HG03469 (cell line): ENCODE measurements around the gene LTF.
"Not testable (repeated sequence)": the region's sequence is repeated elsewhere in the genome, so short reads cannot be mapped to it uniquely, and the experiment has no call there.

Experiments used
- ATAC-seq: cut with Tn5 transposase; IDR thresholded peaks from one replicate; pipeline ENCODE4 v1.9.1; 2021; ENCODE audit warnings: mild to moderate bottlenecking, moderate library complexity, moderate number of reproducible peaks; ENCODE audit not compliant: unreplicated experiment

LTF gene

DNA sequence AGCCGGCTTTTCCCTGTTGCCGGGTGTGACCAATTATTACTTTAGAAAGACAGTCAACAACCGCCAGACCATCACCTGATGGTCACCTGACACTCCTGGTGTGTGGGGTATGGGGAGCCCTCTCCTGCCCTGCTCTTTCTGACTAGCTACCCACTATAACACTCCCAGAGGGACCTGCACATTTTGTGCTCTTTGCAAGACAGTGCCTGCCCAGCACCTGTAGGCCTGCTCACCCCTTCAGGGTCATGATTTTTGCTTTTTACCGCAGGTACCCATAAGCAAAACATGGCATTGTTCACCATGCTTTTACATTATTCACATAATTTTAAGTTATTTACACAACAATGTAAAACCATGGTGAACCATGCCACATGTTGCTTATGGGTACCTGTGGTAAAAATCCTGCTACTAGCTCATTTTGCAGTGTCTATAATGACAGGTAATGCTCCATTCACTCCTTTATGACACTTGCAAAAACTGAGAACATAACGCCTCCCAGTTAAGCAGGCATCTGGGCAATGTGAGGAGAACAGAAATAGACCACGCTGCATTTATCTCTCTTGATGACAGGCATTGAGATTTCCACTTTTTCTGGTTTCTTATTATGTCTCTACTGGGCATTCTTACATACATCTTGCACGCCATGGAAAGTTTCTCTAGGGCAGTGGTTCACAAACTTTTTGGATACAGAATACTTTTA lies 47.7 kb downstream of the LTF start:
- no peak for ATAC-seq

DNA sequence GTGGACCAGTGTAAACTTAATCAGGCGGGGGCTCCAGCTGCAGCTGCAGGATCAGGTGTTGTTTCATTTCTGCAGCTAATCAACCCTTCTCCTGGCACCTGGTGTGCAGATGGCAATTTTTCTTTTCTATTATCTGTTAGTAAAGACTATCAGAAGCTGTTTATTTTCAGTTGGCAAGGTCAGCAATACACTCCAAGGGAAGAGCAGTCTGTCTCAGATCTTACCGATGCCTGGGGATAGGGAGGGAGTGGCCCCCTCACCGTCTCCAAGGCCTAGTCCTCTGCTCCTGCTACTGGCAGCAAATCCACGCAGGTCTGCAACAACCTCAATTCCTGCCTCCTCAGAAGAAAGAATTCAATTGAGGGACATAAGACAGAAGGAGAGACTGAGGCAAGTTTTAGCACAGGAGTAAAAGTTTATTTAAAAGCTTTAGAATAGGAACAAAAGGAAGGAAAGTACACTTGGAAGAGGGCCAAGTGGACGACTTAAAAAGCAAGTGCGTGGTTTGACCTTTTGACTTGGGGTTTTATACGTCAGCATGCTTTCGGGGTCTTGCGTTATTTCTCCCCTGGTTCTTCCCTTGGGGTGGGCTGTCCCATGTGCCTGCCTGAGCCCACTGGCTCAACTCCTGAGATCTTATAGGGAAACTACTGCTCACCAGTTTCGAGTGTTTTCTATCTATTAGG lies 48.4 kb downstream of the LTF start:
- no peak for ATAC-seq

DNA sequence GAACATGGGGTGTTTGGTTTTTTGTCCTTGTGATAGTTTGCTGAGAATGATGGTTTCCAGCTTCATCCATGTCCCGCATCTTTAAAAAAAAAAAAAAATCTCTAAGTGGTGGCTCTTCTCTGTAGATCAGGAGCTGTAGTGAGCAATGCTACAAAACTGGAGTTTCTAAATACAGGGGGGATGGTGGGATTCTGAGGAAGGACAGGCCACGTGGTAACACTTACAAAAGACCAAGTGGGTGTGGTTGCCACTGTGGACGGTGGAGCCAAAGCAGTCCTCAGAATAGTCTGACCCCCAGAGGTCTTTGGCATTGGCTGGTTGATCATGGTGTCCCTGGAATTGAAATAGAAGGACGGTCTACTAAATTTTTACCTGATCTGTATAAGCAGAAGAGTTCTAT lies 50.0 kb downstream of the LTF start:
- ATAC-seq: no peak

DNA sequence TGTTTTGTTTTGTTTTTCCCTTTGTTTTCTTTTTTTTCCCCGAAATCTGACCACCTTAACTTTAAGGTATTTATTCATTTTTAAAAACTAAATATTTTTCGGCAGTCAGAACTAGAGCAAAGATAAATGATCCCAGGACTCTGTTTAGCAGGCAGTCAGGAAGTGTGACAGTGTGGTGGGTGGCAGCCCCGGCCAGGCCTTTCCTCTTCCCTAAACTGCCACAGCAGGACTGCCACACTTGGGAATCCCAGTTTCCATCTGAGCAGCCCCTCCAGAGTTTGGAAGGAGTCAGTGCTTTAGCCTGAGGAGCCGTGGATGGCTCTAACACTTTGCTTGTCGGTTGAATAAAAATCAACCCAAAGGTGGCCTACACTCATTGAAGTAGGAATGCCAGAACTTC lies 50.8 kb downstream of the LTF start:
- no peak for ATAC-seq

DNA sequence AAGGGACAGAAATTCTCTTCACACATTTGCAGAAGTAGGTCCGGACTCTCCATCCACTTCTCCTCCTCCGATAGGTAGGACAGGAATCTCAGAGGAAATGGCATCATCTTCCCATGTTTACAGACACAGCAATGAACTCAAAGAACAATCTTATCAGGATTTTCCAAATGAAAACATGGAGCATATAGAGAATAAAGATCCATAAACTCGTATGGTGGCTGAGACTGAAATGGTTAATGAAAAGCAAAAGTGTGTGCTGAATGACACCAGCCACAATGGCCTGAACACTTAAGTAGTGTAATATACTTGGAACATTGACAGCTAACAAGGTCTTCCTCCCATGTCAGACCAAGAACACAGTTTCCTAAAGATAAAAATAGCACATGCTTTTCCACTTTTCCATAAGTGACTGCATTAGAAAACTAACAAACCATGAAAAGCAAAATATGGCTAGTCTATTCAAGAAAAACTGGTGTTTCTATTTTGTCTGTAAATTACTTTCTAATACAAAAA lies 51.9 kb downstream of the LTF start:
- no peak for ATAC-seq

DNA sequence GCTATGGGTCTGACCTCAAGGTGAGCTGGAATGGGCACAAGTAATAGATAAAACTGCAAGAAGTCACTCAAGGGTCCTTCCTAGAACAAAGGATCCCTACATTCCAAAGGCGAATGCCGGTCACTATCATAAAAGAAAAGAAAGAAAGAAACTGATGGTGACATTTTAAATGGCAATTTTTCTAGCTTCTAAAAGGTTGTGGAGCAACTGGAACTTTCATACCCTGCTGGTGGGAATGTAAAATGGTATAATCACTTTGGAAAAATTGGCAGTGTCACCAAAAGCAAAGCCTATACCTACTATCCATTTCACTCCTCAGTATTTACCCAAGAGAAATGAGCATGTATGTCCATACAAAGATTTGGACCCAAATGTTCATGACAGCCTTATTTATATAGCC lies 53.4 kb downstream of the LTF start:
- ATAC-seq: no peak

DNA sequence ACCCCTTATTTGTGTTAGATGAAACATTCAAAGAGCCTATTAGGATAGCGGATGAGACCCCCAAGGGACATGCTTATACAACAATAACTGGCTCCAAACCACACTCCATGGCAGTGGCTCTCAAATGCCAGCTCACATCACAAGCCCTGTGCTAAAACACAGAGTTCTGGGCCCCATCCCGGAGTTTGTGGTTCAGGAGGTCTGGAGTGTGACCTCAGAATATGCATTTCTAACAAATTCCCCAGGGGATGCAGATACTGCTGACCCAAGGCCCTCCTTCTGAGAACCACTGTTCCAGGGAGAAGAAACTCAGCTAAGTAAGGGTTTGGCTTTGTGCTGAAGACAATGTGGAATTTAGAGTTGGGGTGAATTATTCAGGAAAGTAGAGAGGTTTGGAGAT lies 54.0 kb downstream of the LTF start:
- no peak for ATAC-seq

DNA sequence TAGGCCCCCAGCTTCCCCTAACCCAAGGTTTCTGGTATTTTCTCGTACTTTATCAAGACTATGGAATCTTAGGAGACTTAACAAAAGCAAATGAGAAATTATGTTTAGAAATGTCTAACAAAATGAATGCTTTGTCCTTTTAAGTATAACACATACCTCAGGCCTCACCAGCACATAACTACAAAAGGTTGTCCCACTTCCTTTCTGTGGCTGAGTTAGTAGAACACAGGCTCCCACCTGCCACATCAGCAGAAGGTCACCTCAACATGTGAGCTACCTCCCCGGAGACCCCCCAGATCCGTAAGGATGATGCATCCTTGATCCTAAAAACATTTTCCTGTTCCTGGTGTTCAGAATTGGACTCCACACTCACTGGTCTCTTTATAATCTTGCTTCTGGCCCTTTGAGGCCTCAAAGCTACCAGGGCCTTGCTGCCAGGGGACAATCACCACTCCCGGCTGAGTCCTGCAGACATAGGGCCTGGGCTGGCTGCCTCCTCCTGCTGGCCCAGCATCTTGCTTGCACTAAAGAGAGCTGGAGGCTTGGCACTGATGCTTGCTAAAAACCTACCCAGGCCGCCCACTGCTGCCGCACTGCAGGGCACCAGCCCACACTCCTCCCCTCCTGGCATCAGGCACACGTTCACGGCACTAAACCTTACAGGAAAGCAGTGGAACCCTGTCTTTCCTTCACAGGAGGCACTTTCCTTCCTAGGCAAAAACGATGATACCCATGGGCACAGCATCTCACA lies 54.8 kb downstream of the LTF start:
- no peak for ATAC-seq

DNA sequence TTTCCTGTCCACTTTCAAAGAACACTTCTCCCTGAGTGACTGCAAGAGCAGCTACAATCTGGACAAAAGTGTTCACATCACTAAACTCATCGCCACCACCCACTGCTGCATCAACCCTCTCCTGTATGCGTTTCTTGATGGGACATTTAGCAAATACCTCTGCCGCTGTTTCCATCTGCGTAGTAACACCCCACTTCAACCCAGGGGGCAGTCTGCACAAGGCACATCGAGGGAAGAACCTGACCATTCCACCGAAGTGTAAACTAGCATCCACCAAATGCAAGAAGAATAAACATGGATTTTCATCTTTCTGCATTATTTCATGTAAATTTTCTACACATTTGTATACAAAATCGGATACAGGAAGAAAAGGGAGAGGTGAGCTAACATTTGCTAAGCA lies 55.9 kb downstream of the LTF start:
- no peak for ATAC-seq

DNA sequence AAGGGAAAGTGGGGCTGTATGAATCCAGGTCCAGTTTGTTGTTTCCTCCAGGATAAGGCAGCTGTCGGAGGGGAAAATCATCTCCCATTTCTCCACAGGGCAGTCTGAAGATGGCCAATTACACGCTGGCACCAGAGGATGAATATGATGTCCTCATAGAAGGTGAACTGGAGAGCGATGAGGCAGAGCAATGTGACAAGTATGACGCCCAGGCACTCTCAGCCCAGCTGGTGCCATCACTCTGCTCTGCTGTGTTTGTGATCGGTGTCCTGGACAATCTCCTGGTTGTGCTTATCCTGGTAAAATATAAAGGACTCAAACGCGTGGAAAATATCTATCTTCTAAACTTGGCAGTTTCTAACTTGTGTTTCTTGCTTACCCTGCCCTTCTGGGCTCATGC lies 56.7 kb downstream of the LTF start:
- no peak for ATAC-seq

DNA sequence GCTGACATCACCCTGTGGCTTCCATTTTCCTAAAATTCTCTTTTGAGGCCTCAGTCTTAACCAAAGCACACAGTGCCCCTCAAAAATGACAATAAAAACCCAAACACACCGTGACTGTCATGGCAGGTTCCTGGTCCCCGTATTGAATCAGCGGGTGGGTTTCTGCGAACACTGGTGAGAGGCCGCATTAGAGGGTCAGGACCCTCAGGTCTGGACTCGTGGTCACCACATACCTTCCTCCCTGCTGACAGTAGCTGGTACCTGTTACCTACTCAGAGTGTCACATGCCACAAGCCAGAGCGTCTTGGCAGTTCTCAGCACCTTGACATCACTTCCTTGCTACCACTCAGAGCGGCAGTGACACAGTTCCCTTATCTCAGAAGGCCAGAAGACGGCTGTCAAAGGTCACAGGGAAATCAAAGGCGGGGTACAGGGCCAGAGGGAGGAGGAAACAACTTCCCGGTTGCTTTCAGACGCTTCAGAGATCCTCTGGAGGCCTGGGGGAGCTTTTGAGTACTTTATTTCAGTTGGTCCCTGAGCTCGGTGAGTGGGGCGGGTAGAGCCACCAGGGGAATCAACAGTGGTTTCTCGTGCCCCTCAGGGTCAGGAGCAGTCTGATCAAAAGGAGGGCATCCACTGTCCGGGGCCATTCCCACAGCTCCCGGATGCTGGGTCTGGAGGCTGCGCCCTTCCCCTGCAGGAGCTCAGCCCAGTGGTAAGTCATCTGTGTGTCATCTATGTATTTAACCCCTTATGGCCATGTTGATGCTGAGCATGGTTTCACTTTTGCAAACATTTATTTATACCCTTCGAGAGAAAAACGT lies 57.7 kb downstream of the LTF start, which contains the start of the genes CCR5AS and CCRL2:
Gene CCR5AS, minus strand, starts transcription at position 279 of the 824 bp plus-strand sequence.
Gene CCRL2, plus strand, starts transcription at position 472 of the 824 bp plus-strand sequence. CDS start 821 bp downstream, outside the sequence.
- ATAC-seq: no peak

DNA sequence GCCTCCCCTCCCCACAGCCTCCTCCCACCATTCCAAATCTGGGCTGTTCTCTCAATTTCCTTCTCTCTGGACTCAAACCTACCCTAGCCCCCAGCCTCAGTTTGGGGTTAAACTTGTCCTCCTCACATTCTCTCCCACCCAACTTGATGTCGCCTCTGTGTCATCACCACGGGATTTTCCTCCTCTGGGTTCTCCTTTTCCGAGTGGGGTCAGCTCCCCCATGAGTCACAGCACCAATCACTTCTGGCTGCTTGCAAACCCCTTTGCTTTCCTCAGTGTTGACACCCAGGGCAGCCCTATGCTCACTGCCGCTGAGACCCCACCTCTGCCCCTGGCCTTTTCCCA lies 58.3 kb downstream of the LTF start:
- no peak for ATAC-seq

DNA sequence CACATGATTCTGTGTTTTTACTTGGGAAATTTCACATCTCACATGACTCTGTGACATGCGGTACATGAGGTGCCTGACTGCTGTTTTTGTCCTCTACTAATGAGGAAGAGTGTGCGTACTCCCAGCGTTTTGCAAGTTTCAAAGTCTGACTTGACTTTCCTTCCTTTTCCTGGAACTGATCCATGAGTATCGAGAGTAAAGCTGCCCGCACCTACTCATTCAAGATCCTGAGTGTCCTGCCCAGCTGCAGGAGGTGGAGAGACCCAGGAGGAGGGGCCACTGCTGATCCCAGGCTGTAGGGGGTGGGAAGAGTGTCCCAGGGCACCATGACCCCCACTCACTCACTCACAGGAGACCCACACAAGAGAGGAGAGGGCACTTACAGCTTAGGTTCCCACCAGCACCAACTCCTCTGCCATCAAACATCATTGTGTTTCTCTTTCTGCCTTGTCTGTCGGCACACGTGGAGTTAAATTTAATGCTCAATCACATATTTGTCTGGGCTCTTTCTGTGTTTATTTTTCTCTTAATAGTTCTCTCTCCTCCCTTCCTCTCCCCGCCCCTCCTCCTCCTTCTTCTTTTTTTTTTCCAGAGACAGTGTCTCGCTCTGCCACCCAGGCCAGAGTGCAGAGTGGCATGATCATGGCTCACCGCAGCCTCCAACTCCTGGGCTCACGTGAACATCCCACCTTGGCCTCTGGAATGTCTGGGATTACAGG lies 59.2 kb downstream of the LTF start:
- no peak for ATAC-seq

DNA sequence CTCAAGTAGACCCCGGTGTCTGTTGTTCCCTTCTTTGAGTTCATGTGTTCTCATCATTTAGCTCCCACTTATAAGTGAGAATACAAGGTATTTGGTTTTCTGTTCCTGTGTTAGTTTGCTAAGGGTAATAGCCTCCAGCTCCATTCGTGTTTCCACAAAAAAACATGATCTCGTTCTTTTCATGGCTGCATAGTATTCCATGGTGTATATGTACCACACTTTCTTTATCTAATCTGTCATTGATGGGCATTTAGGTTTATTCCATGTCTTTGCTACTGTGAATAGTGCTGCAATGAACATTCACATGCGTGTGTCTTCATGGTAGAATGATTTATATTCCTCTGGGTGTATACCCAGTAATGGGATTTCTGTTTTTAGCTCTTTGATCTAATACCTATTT lies 61.8 kb downstream of the LTF start:
- ATAC-seq: not testable (repeated sequence)

DNA sequence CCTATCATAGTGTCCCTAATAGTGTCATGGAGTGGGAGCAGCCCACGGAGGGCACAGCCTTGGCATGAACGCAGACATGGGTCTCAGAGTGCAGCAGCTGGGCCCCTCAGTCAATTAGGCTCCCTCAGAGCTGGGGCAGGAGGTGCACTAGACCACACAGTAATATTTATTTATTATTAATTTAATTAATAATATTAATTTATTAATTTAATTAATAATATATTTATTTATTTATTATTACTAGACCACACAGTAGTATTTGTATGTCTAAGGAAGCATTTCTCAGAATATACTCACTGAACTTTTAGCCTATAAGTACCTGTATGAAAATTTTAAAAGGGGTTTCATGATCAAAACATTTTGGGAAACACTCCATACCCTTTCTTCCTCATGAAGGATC lies 63.1 kb downstream of the LTF start:
- no peak for ATAC-seq

DNA sequence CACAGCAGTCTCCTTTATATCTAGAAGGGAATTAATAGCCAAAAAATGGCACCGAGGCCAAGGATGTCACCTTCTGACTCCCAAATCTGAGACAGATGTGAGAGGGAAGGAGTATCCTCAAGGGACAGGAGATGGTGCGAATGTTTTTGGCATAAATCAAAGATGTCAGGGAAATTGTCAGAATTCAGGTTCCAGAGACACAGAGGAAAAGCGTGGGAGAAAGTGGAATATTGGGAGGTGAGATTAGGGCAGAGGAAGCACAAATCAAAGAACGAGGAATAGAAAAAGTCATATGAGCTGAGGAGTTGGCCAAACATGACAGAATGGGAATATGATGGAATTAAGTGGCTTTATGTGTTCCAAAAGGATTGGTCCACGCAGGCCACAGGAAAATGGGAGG lies 63.9 kb downstream of the LTF start:
- no peak for ATAC-seq

DNA sequence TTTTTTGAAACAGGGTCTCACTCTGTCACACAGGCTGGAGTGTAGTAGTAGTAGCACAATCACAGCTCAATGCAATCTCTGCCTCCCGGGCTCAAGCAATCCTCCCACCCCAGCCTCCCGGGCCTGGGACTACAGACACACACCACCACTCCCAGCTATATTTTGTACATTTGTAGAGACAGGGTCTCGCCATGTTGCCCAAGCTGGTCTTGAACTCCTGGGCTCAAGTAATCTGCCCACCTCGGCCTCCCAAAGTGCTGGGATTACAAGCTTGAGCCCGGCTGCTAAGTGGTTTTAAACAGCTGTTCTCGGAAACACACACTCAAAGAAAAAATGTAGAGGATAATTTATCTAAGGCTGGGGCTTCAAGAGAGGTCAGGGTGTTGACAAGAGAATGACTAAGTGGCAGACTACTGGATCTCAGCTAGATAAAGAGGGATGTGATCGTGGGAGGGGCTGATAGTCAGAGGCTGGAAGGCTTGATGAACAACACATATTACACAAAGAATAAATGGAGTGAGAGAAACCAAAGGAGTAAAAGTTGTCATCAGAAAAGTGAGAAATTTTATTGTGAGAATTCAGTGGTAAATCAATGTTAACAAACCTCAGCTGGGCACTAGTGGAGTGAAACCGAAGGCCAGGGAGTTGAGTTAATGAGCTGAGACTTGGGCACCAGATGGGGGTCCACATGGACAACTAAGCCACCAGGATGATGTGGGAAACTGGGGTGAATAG lies 64.5 kb downstream of the LTF start:
- ATAC-seq: no peak

DNA sequence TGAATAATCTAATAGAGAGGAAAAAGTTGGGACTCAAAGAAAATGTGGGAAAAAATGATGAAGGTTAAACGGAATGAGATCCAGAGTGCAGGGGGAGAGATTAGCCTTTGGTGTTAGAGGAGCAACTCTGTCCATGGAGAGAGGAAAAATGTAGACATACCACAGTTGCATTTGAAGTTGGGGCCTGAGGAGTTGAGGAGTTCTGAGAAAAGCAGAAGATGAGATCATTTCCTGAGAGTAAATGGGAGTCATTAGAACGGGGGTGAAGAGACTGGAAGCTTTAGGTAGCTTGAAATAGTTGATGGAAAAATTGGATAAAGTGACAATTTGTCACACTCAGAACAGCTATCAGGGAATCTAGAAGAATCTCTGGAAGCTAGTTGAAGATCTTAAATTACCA lies 65.1 kb downstream of the LTF start:
- no peak for ATAC-seq

DNA sequence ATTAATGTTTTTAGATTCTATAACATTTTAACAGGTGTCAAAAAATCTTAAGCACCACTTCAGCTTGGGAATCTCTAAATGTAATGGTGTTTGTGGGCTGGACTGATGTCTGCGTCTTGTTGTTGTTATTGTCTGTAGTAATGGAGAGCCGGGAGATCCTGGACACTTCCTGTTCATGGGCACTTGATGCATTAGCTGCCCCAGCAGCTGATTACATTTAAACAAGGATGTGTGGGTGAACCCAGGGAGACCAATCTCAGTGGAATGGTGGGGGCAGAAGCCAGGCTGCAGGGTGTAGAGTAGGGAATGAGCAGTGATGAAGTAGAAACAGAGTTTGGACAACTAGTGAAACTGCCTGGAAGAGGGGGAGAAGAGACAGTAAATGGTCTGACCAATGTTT lies 65.6 kb downstream of the LTF start:
- no peak for ATAC-seq
